Middle frontal gyrus (tissue), 1 donor: ENCODE measurements around the gene SPATS1.
"Not testable (repeated sequence)": the region's sequence is repeated elsewhere in the genome, so short reads cannot be mapped to it uniquely, and the experiment has no call there.

Experiments used
- DNase-seq: peaks from one replicate; pipeline ENCODE4 v3.0.0-alpha.2; 2015; ENCODE audit warnings: low spot score; ENCODE audit errors: extremely low spot score

SPATS1 gene

DNA sequence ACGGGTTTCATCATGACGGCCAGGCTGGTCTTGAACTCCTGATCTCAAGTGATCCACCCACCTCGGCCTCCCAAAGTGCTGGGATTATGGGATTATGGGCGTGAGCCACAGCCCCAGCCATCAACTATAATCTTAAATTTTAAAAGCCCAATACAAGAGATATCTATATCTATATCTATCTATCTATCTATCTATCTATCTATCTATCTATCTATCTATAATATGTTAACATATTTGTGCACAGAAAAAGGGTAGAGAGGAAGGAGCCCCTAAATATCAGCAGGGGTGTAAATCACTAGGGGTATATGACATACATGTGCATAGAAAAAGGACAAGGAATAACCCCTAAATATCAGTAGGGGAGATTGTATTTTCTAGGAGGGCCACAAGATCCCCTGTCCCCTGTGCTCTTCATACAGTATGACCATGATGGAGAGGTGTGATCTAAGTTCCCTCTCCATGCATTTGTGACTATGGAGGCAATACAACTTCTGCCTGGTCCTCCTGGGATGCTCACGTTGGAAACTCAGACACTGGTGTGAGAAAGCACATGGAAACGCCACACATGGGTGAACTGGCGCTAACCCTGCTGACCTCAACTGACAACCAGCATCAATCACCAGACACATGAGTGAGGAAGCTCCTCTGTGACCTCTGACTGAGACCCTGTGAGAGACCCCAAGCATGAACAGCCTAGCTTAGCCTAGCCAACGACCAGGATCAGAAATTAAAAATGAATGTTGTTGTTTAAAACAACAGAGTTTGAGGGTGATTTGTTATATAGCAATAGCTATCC is 1.2 kb upstream of the SPATS1 start:
- DNase-seq = no peak

DNA sequence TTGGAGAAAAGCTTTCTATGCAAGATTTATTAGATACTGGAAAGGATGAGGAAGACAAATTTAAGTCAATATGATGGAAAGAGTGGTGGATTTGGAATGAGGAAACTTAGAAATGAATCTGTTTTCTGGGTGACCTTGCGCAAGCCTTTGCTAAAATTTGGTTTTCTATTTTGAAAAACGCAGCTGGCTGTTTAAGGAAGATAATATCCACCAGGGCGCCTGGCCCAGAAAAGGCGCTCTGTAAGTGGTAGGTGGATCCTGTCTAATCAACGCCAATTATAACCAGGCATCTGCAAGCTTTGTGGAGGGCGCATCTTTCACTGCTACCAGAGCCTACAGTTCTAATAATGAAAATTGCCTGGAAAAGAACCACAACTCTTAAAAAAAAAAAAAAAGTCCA is 398 bp upstream of the SPATS1 start:
- DNase-seq = peak; percentile 58

DNA sequence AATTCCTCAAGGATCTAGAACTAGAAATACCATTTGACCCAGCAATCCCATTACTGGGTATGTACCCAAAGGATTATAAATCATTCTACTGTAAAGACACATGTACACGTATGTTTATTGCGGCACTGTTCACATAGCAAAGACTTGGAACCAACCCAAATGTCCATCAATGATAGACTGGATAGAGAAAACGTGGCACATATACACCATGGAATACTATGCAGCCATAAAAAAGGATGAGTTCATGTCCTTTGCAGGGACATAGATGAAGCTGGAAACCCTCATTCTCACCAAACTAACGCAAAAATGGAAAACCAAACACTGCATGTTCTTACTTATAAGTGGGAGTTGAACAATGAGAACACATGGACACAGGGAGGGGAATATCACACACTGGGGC is 4.4 kb downstream of the SPATS1 start:
- DNase-seq = not testable (repeated sequence)

DNA sequence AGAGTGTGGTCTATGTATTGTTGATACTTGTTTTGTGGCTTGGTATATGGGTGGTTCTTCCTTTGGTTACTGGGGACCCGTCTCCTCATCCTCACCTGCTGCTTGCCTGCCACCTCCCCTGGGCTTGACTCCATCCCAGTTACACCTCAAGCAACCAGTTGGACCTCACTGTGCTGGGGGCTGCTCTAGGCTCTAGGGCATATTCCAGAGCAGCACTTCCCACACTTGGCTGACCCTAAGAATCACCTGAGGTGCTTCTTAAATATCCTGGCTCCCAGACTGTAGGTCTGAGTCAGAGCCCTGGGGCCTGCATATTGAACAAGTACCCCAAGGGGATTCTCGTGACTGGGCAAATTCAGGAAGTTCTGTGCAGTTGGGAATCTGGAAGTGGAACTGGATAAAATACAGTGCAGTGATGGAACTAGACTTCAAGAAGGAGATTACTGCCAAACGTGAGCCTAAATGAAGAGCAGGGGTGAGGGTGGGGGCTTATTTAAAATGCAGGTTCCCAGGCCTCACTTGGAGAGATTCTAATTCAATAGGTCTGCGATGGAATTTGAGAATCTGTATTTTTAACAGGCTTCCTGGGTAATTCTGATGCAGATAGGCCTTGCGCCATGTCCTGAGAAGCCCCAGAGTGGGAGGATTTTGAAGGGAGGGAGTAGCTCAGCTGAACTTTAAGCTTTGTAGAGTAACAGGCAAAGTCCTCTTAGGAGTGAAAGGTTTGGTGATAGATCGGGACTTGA is 7.6 kb downstream of the SPATS1 start:
- DNase-seq = no peak

DNA sequence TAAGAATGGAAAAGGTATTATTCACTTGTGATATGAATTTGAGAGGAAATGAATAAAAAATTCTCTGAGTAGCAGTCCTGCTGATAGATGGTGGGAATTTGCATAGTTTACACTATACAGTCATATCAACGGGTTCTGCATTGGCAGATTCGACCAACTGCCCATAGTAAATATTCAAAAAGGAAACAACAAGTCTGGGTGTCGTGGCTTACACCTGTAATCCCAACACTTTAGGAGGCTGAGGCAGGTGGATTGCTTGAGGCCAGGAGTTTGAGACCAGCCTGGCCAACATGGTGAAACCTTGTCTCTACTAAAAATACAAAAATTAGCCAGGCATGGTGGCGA is 8.2 kb downstream of the SPATS1 start:
- not testable (repeated sequence) for DNase-seq

DNA sequence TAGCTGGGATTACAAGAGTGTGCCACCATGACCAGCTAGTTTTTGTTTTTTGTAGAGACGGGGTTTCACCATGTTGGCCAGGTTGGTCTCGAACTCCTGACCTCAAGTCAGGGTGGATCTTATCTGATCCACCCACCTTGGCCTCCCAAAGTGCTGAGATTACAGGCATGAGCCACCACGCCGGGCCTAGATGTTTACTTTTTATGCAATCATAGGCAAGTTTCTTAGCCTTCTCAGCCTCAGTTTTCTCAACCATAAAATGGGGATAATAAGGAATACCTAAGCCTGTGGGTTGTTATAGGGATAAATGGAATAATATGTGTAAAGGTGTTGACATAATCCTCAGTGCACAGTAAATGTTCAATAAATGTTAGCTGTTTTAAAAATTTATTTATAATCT is 9.8 kb downstream of the SPATS1 start:
- no peak for DNase-seq

DNA sequence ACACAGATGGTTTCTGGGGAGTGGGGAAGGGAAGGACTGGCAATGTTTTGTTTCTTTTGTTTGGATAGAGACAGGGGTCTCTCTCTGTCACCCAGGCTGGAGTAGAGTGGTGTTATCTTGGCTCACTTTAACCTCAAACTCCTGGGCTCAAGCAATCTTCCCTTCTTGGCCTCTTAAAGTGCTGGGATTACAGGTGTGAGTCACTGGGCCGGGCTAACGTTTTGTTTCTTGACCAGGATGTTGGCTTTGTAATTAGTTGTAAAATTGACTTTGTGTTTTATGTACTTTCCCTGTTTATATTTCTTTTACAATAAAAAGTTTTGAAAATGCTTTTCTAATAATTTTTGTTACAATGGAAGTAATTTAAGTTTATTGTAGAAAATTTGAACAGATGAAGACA is 10.9 kb downstream of the SPATS1 start:
- DNase-seq = no peak

DNA sequence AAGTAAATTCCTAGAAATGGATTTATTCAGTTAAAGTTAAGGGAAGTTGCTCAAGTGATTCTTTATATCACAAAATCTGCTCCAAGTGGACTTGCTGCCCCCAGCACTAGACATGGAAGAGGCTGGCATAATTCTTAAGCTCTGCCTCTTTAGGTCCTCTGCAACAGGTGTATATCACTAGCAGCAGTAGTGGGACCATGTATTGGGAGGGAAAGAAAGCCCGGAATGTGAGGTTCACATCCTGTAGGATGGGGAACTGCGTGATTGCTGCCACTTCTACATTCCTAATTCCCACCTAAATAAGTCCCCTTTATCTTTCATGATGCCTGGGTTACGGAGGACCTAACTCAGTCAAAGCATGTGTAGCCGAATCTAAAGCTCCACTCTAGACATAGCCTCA is 13.2 kb downstream of the SPATS1 start:
- no peak for DNase-seq

DNA sequence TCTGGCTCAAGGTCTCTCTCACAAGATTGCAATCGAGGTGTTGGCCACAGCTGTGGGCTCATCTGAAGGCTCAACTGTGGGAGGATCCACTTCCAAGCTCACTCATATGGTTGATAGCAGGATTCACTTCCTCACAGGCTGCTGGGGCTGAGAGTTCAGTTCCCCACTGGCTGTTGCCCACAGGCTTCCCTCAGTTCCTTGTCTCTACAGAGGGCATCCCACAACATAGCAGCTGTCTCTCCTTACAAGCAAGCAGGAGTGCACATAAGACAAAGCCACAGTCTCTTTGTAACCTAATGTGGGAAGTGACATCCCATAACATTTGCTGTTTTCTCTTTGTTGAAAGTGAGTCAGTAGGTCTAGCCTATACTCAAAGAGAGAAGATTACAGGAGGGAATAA is 14.0 kb downstream of the SPATS1 start:
- no peak for DNase-seq

DNA sequence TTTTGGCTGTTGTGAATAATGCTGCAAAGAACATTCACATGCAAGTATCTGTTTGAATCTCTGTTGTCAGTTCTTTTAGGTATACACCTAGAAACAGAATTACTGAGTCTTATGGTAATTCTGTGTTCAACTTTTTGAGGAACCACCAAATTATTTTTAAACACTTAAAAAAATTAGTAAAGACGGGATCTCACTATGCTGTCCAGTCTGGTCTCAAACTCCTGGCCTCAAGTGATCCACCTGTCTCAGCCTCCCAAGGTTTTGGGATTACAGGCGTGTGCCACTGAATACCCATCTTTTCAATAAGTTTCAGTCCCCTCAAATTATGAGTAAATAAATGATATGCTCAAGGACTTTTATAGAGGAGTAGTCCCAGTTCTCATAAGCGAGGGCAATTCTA is 17.5 kb downstream of the SPATS1 start:
- no peak for DNase-seq

DNA sequence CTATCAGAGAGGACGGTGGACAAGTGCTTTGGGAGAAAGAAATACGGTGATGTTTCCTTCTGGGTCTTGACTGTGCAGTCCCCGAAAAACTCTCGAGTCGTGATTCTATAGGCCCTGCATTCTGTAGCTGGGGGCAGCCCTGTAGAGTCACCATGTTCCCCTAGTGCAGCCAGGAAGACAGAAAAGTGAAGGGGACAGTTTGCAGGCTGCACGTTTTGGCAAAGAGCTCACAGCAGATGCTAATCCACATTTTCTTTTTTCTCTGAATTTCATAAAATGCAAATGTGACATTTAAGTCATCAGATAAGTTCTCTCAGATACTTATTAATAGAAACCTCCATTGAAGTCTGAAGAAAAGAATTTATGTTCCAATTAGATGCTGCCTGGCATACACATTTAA is 19.5 kb downstream of the SPATS1 start:
- no peak for DNase-seq

DNA sequence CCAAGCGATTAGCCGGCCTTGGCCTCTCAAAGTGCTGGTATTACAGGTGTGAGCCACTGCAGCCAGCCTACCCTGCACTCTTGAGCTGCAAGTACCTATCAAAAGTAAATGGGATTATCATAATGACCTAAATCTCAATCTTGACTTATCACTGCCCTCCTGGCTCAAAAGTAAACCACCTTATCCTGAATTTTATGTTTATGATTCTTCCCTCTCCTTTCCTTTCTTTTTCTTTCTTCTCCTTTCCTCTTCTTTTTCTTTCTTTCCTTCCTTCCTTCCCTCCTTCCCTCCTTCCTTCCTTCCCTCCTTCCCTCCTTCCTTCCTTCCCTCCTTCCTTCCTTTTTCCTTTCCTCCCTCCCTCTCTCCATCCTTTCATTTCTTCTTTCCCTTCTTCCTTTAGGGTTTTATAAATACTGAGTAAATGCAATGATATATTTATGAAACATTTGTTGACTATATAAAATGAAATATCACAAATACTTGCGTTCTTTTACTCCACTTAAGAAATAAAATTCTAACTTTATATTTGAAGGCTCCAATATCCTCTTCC is 21.0 kb downstream of the SPATS1 start:
- DNase-seq = no peak

DNA sequence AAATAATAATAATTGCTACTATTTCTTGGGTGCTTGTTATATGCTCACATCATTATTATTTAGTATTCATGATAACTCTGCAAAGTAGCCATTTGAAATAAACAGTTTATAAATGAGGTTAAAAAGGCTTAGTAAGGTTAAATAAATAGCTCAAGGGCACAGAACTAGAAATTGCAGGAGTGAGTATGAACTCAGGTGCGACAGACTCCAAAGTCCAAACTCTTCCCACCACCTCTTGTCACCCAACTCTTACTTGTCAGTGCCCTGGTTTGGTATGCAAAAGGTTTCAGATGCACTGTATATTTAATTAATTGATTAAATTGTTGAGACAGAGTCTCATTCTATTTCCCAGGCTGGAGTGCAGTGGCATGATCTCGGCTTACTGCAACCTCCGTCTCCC is 24.3 kb downstream of the SPATS1 start:
- no peak for DNase-seq

DNA sequence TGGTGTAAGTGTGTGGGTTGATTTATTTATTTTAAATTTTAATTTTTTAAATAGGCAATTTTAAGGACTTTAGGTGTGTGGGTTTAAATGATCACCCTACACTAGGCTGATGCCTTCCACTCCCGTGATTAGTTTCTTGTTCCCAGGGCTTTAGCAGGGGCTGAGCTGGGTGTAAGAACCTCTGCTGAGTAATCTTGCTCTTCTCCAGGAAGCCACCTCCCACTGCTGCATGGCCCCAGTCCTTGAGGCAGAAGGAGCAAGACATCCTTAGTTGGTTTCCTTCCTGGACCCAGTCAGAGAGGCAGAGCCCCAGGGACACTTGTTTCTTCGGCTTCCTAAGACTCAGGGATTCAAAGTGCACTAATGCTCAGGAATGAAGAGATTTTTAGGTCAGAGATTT is 25.2 kb downstream of the SPATS1 start:
- DNase-seq = no peak

DNA sequence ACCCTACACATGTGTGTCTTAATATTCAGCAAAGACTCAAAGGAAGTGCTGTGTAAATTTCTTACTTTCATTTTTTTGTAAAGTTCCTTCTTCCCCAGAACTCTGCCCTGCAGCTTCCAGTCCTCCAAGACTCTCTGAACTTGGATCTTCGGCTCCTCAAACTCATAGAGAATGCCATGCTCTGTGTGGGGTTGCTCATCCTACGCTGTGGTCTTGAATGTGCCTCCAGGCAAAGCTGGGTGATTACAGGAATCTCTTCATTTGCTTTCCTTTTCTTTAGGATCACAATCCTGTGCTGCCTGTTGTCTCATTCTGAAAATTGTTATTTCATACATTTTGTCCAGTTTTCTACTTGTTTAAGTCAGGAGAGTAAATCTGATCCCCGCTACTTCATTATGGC is 30.6 kb downstream of the SPATS1 start:
- no peak for DNase-seq

DNA sequence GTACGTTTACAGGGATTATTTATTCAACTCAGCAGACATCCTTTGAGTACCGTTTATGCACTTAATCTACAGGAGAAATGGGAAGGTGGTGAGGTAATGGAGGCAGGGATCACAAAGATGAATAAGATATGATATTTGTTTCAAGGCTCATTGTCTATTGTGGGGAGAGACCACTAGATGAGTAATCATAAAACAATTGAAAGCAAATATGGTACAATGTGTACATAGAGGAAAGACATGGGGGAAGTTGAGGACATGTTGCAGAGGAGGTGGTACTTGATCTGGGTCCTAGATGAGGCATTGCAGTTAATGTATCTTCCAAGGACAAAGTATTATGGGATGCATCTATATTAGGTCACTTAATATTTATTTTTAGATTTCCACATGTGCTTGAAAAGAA is 31.3 kb downstream of the SPATS1 start:
- no peak for DNase-seq

DNA sequence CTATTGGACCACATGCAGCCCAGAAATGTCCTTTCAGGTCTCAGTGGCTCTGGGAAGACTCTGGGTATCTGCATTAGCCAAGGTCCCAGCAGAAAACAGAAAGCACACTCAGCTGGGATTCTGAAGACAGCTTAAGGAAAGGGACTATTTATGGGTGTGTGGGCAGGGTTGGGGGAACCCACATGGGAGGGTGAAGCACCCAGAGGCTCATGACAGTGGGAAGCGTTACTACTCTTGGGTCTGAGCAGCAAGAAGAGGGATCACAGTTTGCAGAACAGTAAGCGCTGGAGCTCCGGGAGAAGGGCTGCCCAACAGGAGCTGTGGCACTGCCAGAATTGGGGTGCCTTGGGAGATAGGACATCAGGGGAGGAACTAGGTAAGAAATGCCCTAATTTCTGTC is 32.6 kb downstream of the SPATS1 start:
- no peak for DNase-seq

DNA sequence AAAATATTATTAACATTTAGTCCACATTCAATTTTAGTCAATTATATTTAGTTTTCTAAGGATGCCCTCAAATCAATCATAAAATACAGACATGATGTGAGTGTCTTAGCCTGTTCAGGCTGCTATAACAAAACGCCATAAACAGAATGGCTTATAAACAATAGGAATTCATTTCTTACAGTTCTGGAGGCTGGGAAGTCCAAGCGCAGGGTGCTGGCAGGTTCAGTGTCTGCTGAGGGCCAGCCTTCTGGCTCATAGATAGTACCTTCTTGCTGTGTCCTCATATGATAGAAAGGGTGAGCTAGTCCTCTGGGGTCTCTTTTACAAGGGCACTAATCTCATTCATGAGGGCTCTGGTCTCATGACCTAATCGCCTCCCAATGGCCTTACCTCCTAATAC is 35.0 kb downstream of the SPATS1 start:
- no peak for DNase-seq

DNA sequence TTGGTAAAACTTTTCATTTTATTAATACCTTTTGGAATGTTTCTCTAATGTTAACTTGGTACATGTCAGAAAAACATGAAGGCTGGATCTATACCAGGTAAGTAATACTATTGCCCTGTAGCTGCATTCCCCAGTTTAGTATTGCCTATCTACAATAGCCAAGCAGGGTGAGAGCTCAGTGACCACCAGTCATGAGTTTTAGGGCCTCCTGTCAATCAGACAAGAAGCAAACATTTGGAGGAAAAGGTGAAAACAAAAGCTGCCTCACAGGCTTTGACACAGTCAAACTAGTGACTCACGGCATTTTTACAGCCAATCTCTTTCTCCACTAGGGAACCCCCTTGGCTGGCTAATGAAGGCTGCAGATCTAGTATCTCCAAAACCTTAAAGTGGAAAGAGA is 35.5 kb downstream of the SPATS1 start:
- no peak for DNase-seq

DNA sequence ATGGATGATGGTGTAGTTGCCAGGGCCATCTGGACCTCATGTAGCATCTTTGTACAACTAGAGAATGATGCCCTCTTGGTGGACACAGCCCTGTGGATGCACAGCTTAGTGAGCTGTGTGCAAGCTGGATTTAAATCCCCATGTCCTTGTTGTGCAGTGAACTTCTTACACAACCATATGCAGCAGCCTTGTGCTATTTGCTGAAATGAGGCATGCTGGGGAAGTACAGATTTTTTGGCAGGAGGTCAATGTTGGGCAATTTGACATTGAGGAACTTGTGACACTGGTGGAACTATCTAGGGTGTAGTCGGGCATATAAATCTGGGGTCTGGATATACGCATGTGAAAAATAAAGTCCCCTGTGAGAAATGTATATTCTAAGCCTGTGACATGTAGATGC is 39.3 kb downstream of the SPATS1 start:
- no peak for DNase-seq

DNA sequence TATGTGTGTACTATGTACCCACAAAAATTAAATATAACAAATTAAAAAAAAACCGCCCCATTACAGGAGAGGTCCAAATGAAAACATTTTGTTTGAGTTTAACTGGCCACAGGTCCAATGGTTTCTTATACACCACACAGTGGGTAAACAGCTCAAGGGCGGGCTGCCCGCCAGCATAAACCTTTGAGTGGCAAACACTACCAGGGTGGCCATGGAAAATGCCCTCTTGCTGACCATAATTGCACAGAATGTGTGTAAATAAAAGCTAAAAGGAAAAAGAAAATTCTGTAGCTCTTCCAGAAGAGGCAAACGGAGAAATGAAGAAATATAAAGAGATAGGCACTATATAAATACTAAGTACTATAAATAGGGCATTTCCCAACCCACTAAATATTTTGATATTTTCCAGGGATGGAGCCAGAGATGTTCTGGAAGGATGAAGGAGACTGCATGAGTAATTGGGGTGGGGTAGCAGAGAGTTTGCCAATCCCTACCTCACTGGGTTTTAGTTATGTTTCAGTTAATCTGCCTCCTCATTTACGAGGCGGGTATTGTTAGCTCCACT is 44.0 kb downstream of the SPATS1 start:
- DNase-seq = no peak

DNA sequence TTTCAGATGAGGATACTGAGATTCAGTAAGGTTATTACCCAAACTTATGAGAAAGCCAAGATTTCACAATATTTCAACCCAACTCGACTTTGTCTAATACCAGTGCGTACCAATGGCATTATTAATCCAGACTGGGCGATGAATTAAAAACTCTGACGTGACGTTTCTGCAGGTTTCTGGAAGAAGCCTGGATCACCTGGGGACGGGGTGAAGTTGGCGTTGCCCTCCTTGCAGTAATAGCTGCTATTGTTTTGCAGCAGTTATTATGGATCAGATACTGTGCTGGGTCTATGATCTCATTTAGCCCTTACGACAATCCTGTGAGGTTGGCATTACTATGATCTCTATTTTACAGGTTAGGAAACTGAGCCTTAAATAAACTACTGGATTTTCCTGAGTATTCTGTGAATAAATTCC is 44.5 kb downstream of the SPATS1 start:
- DNase-seq = no peak
